NCI-H446 treated with DMSO at 0.1 percent for 48 hours (cell line): ENCODE data around the gene PFKFB2.

Experiments used
- DNase-seq: peaks from one replicate; lab custom pipeline; 2025; lab: John Stamatoyannopoulos, UW

The PFKFB2 gene

GRCh38 chr1:207052911-207053769 is at the start of gene PFKFB2:
PFKFB2 (plus strand) TSS chr1:207053275; CDS start chr1:207054718, 1,443 bp downstream.
- peak; percentile 98 for DNase-seq

- DNase-seq: peak; percentile 27
Measured at GRCh38 chr1:207004931-207005830, 47.9 kb upstream of the PFKFB2 start.

- DNase-seq: no peak
Measured at GRCh38 chr1:207006083-207006482, 47.0 kb upstream of the PFKFB2 start.

- no peak for DNase-seq
Measured at GRCh38 chr1:207006914-207007313, 46.2 kb upstream of the PFKFB2 start.

GRCh38 chr1:207007352-207008033 is 45.6 kb upstream of the PFKFB2 start:
- no peak for DNase-seq

- no peak for DNase-seq
Measured at GRCh38 chr1:207009182-207009850, 43.8 kb upstream of the PFKFB2 start.

- no peak for DNase-seq
Measured at GRCh38 chr1:207009945-207010344, 43.1 kb upstream of the PFKFB2 start.

- DNase-seq: no peak
Measured at GRCh38 chr1:207010726-207011125, 42.3 kb upstream of the PFKFB2 start.

GRCh38 chr1:207013321-207014085 is 39.6 kb upstream of the PFKFB2 start:
- no peak for DNase-seq

- no peak for DNase-seq
Measured at GRCh38 chr1:207014728-207015127, 38.3 kb upstream of the PFKFB2 start.

- no peak for DNase-seq
Measured at GRCh38 chr1:207015791-207016190, 37.3 kb upstream of the PFKFB2 start.

- DNase-seq: no peak
Measured at GRCh38 chr1:207017615-207018559, 35.2 kb upstream of the PFKFB2 start.

- no peak for DNase-seq
Measured at GRCh38 chr1:207018707-207019106, 34.4 kb upstream of the PFKFB2 start.

- no peak for DNase-seq
Measured at GRCh38 chr1:207019161-207019560, 33.9 kb upstream of the PFKFB2 start.

- DNase-seq: no peak
Measured at GRCh38 chr1:207019661-207020060, 33.4 kb upstream of the PFKFB2 start.

GRCh38 chr1:207020065-207020708 is 32.9 kb upstream of the PFKFB2 start:
- no peak for DNase-seq

GRCh38 chr1:207020709-207021107 is 32.4 kb upstream of the PFKFB2 start:
- no peak for DNase-seq

- DNase-seq: no peak
Measured at GRCh38 chr1:207021139-207021861, 31.8 kb upstream of the PFKFB2 start.
